T1000 (cell line): ENCODE results near the gene SPTLC3.

ENCODE experiments used
- DNase-seq: peaks from one replicate; lab custom pipeline; 2025; ENCODE audit warnings: mixed read lengths; lab: John Stamatoyannopoulos, UW

Gene SPTLC3

GRCh38 chr20:12984863-12985262 is 23.9 kb upstream of the SPTLC3 start:
- DNase-seq = no peak

DNA sequence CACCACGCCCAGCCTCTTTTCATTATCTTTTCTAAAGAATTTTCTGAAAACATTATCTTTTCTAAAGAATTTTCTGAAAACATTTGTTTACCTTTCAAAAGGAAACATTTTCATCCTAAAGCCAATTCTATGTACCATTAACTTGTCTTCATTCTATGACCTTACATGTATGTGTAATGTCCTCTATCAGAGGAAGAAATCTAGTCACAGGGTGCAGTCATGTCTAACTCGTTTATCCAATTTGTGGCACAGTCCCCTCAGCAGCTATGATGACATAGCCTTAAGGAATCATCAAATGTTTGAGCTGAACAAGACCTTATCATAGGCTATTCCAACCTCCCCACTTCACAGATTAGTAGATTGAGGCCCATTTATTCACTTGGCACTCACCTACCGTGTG is 21.5 kb upstream of the SPTLC3 start:
- no peak for DNase-seq

- DNase-seq = no peak
These were observed 19.1 kb upstream of the SPTLC3 start for GRCh38 chr20:12989586-12990115.

- no peak for DNase-seq
These were observed 11.6 kb upstream of the SPTLC3 start for GRCh38 chr20:12997128-12997655.

DNA sequence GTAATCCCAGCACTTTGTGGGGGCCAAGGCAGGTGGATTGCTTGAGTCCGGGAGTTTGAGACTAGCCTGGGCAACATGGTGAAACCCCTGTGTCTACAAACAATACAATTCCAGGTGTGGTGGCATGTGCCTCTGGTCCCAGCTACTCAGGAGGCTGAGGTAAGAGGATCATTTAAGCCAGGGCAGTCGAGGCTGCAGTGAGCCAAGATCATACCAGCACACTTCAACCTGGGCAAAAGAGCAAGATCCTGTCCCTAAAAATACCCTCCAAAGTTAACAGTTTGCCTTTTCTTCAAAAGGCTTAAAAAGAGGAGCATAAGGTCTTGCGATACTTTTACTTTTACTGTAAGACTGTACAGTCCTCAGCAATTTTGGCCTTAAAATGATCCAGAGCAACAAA is 10.7 kb upstream of the SPTLC3 start:
- DNase-seq = no peak

- no peak for DNase-seq
These were observed 9.6 kb upstream of the SPTLC3 start for GRCh38 chr20:12999201-12999600.

GRCh38 chr20:13002251-13002650 is 6.5 kb upstream of the SPTLC3 start:
- DNase-seq = no peak

DNA sequence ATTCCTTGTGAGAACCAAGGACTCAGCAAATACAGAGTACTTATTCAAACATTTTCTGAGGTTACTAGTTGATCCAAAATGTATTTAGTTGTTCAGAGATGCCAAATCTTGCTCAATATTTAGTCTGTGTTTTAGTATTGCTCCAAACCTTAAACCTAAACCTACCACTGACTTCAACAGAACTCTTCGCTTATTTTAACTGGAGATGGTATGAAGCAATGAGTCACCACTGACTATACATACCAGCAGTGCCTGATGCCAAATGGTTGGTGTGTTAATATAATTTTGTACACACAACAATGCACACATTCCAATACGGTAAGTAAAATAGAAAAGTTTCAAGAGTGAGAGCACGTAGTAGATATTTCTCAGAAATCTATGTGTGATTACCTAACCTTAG is 1.9 kb upstream of the SPTLC3 start:
- DNase-seq = no peak

DNA sequence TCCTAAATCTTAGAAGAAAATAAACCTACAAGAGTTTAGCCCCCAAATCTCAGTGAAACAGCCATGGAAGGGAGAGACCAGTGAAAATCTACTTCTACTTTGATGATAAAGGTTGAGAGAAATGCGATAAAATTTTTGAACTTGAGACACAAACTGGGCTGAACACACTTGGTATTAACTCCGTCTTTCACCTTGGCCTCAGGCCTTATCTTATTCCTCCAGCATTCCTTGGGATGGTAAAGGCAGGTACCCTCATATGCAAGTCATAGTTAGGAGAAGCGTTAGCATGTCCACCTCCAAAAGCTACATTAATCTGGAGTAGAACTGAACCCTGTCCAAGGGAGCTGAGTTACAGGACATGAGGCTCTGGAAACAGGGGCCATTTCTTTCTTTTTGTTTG is 1.2 kb upstream of the SPTLC3 start:
- DNase-seq = no peak

- DNase-seq = no peak
These were observed 1.1 kb downstream of the SPTLC3 start for GRCh38 chr20:13009682-13010406.

DNA sequence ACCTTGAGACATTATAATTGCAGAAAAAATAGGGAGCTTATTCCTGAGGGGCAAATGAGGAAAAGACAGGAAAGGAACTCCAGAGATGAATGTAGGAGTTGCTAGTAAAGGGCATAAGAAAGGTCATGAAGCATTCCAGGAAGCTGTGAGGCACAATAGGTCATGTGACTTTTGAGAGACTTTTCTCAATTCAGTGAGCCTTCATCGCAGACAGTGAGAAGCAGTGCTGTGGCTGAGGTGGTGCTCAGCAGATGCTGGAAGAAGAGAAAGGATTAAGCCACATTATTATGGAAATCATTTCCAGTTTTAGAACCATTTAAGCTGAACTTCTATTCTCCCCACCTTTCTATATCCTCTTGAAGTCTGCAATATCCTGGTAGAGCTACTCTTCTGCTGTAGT is 4.1 kb downstream of the SPTLC3 start:
- no peak for DNase-seq

GRCh38 chr20:13013411-13013810 is 4.6 kb downstream of the SPTLC3 start:
- no peak for DNase-seq

- no peak for DNase-seq
These were observed 8.5 kb downstream of the SPTLC3 start for GRCh38 chr20:13017235-13017634.

DNA sequence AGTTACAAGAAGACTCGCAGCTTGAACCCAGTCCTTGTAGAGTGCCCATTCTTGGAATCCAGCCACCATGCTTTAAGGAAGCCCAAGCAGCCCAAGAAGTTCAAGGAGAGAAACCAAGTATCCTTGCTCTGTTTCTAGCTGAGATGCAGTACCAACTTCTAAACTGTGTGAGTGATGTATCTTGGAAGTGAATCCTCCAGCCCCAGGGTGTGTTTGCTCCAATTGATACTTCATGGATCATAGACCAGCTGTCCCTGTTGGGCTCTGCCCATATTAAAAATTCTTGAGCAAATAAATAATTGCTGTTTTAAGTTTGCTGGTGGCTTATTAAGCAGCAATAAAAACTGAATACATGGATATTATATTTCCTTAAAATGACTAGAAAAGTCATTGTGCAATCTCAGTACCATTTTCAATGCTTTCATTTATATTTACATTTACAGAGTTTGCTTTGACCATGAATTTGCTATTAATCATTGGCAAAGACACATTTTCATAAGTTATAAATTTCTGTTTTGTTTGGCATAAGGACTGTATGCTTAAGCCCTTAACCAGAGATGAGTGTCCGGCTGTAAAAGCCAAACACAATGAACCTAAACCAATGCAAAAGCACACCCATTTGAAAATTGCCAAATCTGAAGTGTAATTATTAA is 9.2 kb downstream of the SPTLC3 start:
- DNase-seq = no peak

GRCh38 chr20:13021205-13021970 is 12.6 kb downstream of the SPTLC3 start:
- DNase-seq = no peak

GRCh38 chr20:13022401-13023155 is 13.8 kb downstream of the SPTLC3 start:
- no peak for DNase-seq

DNA sequence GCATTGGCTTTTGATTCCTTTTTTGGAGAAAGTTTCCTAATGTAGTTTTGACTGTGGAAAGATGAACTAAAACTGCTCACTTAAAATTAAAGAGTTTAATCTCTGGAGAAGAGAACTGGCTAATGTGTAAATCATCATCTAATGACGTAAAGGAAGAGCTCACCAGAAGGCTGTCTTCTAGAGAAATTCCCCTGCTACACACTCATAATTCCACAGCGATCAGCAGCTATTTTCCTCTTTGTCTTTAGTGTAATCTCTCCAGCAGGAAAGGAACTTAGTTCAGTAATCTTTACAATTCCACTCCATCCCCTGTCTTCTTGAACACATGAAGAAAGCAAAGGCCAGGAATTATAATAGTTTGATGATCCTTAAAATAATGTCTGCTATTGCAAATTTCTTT is 15.8 kb downstream of the SPTLC3 start:
- DNase-seq = no peak

DNA sequence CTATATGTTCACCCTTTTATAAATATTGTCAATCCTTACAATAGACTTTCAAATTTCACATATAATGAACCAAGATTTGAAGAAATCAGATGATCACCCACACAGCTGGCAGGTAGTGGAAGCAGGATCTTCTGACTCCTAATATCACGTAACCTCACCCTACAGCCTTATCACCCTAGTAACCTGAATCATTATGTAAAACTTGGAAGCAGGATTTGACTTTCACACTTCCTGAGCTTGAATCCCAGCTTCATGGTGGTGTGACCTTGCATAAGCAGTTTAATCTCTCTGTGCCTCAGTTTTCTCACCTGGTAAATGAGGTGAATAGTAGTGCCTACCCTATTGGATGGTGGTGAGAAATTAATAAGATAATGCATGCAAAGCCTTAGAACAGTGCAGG is 16.4 kb downstream of the SPTLC3 start:
- no peak for DNase-seq

- DNase-seq = no peak
These were observed 19.2 kb downstream of the SPTLC3 start for GRCh38 chr20:13028001-13028400.

DNA sequence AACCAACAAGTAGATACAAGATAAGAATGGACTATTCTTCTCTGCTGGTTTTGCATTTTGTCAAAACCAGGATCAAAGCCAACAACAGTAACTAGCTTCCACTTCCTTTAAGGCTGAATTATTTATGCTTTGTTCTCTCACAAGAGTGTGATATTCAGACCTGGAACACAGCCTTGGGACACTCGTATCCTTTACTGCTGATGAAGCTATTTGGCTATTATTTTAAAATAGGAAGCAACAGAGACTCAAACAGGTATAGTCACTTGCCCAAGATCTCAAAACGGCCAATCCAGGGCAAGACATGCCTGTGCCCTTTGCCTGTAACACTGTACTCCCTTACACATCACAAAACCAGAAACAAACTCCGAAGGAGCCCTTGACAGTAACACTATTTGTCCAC is 19.9 kb downstream of the SPTLC3 start:
- DNase-seq = no peak

DNA sequence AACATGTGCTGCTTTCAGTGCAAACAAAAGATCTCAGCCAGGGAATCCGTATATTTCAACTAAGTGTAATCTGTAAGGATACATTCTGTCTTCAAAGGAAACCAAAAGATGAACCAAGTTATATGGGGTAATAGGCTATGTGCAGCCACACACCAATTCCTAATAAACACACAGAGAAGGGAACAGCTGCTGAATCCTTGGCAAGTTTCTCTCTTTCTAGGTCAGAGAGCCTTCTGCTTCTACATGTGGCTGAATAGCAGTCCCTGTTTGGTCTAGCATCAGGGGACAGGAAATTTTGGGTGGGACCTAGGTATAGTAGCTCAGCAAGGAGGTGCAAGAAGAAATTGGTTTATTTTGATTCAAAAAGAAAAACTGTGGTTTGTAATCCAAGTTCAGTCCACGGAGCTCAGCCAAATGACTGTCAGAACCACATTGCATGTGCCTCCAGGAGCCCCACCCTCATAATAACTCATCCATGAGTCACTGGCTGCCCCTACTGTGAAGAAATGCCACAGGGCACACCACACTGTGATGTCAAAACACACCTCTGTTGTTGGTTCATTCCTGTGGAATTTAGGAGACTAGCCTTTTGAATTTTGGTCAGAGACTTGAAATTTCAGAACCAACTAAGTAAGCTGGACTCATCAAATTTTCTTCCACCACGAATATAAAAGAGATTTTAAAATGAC is 21.1 kb downstream of the SPTLC3 start:
- peak; percentile 85 for DNase-seq
